CD14-positive monocyte (primary cell): Measurements from ENCODE around the gene TCHHL1. TPM values are rescaled to one million over a fixed set of nuclear protein-coding genes. Genes with fewer than 3 reads are reported as not detected.
A peak's percentile ranks its signal among the peaks of the same experiment; 100 is the strongest.

Source experiments
- DNase-seq, 3 donors: peaks; one replicate each; pipeline ENCODE4 v3.0.0-alpha.2; 2011 to 2022
- H2AFZ ChIP-seq: 2 replicates; pipeline ENCODE4 v1.6.0; 2012; ENCODE audit warnings: mild to moderate bottlenecking, low read depth, low read length, inconsistent platforms; ENCODE audit not compliant: insufficient read depth, poor library complexity, severe bottlenecking
- H3K27ac ChIP-seq, 2 donors: 1 replicate in 1 of 2; 2 replicates in 1 of 2; pipeline ENCODE4 v1.5.1; 2012 to 2013; ENCODE audit warnings: low read length in 2 of 2, control low read depth in 1 of 2, inconsistent platforms in 1 of 2, low read depth in 1 of 2, mild to moderate bottlenecking in 1 of 2
- H3K27me3 ChIP-seq, 2 donors: one replicate each; pipeline versions ENCODE4 v1.6.0 to v1.6.1; 2011 to 2013; ENCODE audit warnings: low read length in 2 of 2; ENCODE audit not compliant: control insufficient read depth in 2 of 2, insufficient read depth in 2 of 2
- H3K36me3 ChIP-seq, 2 donors: replicated peaks in 1 of 2; 1 replicate in 1 of 2; 2 replicates in 1 of 2; pipeline versions ENCODE4 v1.5.1 to v1.6.1; 2012 to 2013; ENCODE audit warnings: low read length in 2 of 2, control low read depth in 1 of 2, inconsistent platforms in 1 of 2, mild to moderate bottlenecking in 1 of 2; ENCODE audit not compliant: insufficient read depth in 2 of 2, control insufficient read depth in 1 of 2
- H3K4me1 ChIP-seq, 2 donors: 1 replicate in 1 of 2; 2 replicates in 1 of 2; pipeline versions ENCODE4 v1.5.1 to v1.6.1; 2012 to 2013; ENCODE audit warnings: low read length in 2 of 2, control low read depth in 1 of 2, inconsistent platforms in 1 of 2, mild to moderate bottlenecking in 1 of 2, moderate library complexity in 1 of 2; ENCODE audit not compliant: insufficient read depth in 2 of 2, control insufficient read depth in 1 of 2
- H3K4me2 ChIP-seq: replicated peaks from 2 replicates; pipeline ENCODE3; 2012; ENCODE audit warnings: low read length, moderate library complexity, mild to moderate bottlenecking; ENCODE audit not compliant: poor library complexity, severe bottlenecking; ENCODE audit errors: extremely low read depth
- H3K4me3 ChIP-seq, 3 experiments: fragments of 200-600 bp in 1 of 3; sonication (generic) in 1 of 3; replicated peaks in 1 of 3; 1 replicate in 2 of 3; 2 replicates in 1 of 3; pipeline ENCODE4 v1.5.1; 2011 to 2013; ENCODE audit warnings: low read length in 3 of 3, mild to moderate bottlenecking in 3 of 3, control low read depth in 2 of 3, low read depth in 2 of 3, inconsistent platforms in 1 of 3, moderate library complexity in 1 of 3
- H3K79me2 ChIP-seq: 2 replicates; pipeline ENCODE4 v1.6.0; 2012; ENCODE audit warnings: mild to moderate bottlenecking, control low read depth, inconsistent platforms, low read length, moderate library complexity; ENCODE audit not compliant: insufficient read depth
- H3K9ac ChIP-seq: 2 replicates; pipeline ENCODE4 v1.6.0; 2017; ENCODE audit warnings: low read length, mild to moderate bottlenecking; ENCODE audit not compliant: insufficient read depth, poor library complexity, severe bottlenecking
- H3K9me3 ChIP-seq, 2 donors: replicated peaks in 1 of 2; 1 replicate in 1 of 2; 2 replicates in 1 of 2; pipeline versions ENCODE4 v1.5.1 to v1.6.1; 2012 to 2013; ENCODE audit warnings: low read length in 2 of 2, control low read depth in 1 of 2; ENCODE audit not compliant: control insufficient read depth in 1 of 2, insufficient read depth in 1 of 2
- H4K20me1 ChIP-seq: 2 replicates; pipeline ENCODE4 v1.6.0; 2012; ENCODE audit warnings: mild to moderate bottlenecking, low read length, control low read depth, moderate library complexity; ENCODE audit not compliant: insufficient read depth
- H3K27ac Mint-ChIP-seq, 7 donors: one replicate each; pipeline ENCODE4 v1.8.0; 2020; ENCODE audit warnings: mild to moderate bottlenecking in 7 of 7, mixed read lengths in 7 of 7, moderate library complexity in 6 of 7, inconsistent platforms in 2 of 7
- H3K27me3 Mint-ChIP-seq, 3 donors: one replicate each; pipeline ENCODE4 v1.8.0; 2021 to 2022; ENCODE audit warnings: low read depth in 3 of 3, mild to moderate bottlenecking in 3 of 3, mixed read lengths in 3 of 3, moderate library complexity in 3 of 3, inconsistent platforms in 1 of 3
- H3K36me3 Mint-ChIP-seq, 2 donors: one replicate each; pipeline ENCODE4 v1.8.0; 2020; ENCODE audit warnings: mixed read lengths in 2 of 2, inconsistent platforms in 1 of 2, mild to moderate bottlenecking in 1 of 2
- H3K4me1 Mint-ChIP-seq: one replicate; pipeline ENCODE4 v1.8.0; 2020; ENCODE audit warnings: mild to moderate bottlenecking, mixed read lengths
- H3K4me3 Mint-ChIP-seq, 2 donors: one replicate each; pipeline ENCODE4 v1.8.0; 2020; ENCODE audit warnings: mild to moderate bottlenecking in 2 of 2, mixed read lengths in 2 of 2, moderate library complexity in 1 of 2
- H3K9me3 Mint-ChIP-seq, 7 donors: one replicate each; pipeline ENCODE4 v1.8.0; 2020 to 2022; ENCODE audit warnings: mixed read lengths in 7 of 7, mild to moderate bottlenecking in 6 of 7, moderate library complexity in 6 of 7, inconsistent platforms in 2 of 7
- WGBS: methylation state at CpG from one replicate; pipeline ENCODE4 v1.1.5; 2013; ENCODE audit warnings: missing lambda C conversion rate; ENCODE audit not compliant: insufficient coverage; 5-methylcytosine and 5-hydroxymethylcytosine counted together
- intact Hi-C, 2 donors: fragments of 100-400 bp; cut with micrococcal nuclease; formaldehyde crosslinking; loops; one replicate each; pipeline versions ENCODE4 v1.15.0 to v1.15.1; 2023
- polyA plus RNA-seq, 3 donors: library from polyadenylated mRNA; depleted of rRNA in 1 of 3; unstranded in 2 of 3; stranded (reverse) in 1 of 3; fragments of 300-500 nt in 2 of 3; fragments of >200 nt in 1 of 3; fragmentation: Illumina TruSeq in 2 of 3; gene quantifications; 1 replicate in 2 of 3; 2 replicates in 1 of 3; pipeline ENCODE4 v1.2.3, GENCODE V29; 2012 to 2021
- TF ChIP-seq, protein P1 (sequence below): fragments of 200-600 bp; IDR thresholded peaks from one replicate; pipeline ENCODE4 v1.8.0; 2022; ENCODE audit warnings: antibody characterized with exemption, mild to moderate bottlenecking

TCHHL1 gene
- polyA plus RNA-seq, 3 donors: not detected

DNA sequence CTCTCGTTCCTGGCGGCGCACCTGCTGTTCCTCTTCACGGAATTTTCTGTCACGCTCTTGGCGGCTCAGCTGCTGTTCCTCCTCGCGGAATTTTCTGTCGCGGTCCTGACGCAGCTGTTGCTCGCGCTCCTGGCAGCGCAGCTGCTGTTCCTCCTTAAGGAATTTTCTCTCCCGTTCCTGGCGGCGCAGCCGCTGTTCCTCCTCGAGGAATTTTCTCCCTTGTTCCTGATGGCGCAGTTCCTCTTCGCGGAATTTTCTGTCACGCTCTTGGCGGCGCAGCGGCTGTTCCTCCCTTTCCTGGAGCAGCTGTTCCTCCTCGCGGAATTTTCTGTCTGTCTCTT is 20.0 kb upstream of the TCHHL1 start:
- Histone ChIP-seq H3K9ac (no peak overlapping the region), H3K9me3 (peaks cover 24 to 66% of the 10 kb centered on the region in 2 donors), H3K27me3 (peaks cover 66 to 98% of the 10 kb centered on the region in 2 donors), H3K79me2 (no peaks in the 10 kb centered on the region), H3K4me3 (peak overlapping the region in 1 of 3 experiments; percentile 82), H3K4me2 (peak overlapping the region; percentile 97), H3K4me1 (peaks cover 59% of the 10 kb centered on the region in 2 donors), H2AFZ (no peak overlapping the region), H3K36me3 (no peaks in the 10 kb centered on the region), H4K20me1 (no peaks in the 10 kb centered on the region), H3K27ac (no peak overlapping the region)
- peaks cover 11 to 20% (median 12%) of the 10 kb centered on the region in 3 donors for H3K27me3 Mint-ChIP-seq
- no peak overlapping the region for H3K4me3 Mint-ChIP-seq
- TF ChIP-seq, protein P1, sequence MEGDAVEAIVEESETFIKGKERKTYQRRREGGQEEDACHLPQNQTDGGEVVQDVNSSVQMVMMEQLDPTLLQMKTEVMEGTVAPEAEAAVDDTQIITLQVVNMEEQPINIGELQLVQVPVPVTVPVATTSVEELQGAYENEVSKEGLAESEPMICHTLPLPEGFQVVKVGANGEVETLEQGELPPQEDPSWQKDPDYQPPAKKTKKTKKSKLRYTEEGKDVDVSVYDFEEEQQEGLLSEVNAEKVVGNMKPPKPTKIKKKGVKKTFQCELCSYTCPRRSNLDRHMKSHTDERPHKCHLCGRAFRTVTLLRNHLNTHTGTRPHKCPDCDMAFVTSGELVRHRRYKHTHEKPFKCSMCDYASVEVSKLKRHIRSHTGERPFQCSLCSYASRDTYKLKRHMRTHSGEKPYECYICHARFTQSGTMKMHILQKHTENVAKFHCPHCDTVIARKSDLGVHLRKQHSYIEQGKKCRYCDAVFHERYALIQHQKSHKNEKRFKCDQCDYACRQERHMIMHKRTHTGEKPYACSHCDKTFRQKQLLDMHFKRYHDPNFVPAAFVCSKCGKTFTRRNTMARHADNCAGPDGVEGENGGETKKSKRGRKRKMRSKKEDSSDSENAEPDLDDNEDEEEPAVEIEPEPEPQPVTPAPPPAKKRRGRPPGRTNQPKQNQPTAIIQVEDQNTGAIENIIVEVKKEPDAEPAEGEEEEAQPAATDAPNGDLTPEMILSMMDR: no peak
- peaks cover 2 to 3% of the 10 kb centered on the region in 2 donors for H3K36me3 Mint-ChIP-seq
- 15% methylated on average over 28 of the region's 28 CpGs for WGBS
- no peaks in the 10 kb centered on the region for H3K4me1 Mint-ChIP-seq
- no peak for DNase-seq
- H3K27ac Mint-ChIP-seq: no peak overlapping the region
- intact Hi-C loops: loop anchor here in 1 of 2 donors (1.0 to 5.0 kb wide), 2 partner anchors 8 to 53 kb away; no protein-coding TSS in a partner anchor
- H3K9me3 Mint-ChIP-seq: peaks cover 0 to 13% (median 3%) of the 10 kb centered on the region in 7 donors

DNA sequence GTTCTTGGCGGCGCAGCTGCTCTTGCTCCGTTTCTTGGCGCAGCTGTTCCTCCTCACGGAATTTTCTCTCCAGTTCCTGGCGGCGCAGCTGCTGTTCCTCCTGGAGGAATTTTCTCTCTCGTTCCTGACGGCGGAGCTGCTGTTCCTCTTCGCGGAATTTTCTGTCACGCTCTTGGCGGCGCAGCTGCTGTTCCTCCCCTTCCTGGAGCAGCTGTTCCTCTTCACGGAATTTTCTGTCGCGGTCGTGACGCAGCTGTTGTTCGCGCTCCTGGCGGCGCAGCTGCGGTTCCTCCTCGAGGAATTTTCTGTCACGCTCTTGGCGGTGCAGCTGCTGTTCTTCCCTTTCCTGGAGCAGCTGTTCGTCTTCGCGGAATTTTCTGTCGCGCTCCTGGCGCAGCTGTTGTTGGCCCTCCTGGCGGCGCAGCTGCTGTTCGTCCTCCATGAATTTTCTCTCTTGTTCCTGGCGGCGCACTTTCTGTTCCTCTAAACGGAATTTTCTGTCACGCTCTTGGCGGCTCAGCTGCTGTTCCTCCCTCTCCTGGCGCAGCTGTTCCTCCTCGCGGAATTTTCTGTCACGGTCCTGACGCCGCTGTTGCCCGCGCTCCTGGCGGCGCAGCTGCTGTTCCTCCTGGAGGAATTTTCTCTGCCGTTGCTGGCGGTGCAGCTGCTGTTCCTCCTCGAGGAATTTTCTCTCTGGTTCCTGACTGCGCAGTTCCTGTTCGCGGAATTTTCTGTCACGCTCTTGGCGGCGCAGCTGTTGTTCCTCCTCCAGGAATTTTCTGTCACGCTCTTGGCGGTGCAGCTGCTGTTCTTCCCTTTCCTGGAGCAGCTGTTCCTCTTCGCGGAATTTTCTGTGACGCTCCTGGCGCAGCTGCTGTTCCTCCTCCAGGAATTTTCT is 19.4 kb upstream of the TCHHL1 start:
- peak overlapping the region; percentile 57 for H2AFZ ChIP-seq
- no peaks in the 10 kb centered on the region for H3K79me2 ChIP-seq
- no peaks in the 10 kb centered on the region for H4K20me1 ChIP-seq
- H3K9me3 ChIP-seq: peaks cover 24 to 60% of the 10 kb centered on the region in 2 donors
- no peak overlapping the region for H3K9ac ChIP-seq
- Mint-ChIP-seq H3K4me1 (no peaks in the 10 kb centered on the region), H3K27ac (peak overlapping the region in 3 of 7 donors; percentile 10 to 27 (median 20)), H3K4me3 (no peak overlapping the region), H3K36me3 (peaks cover 2% of the 10 kb centered on the region in 2 donors), H3K27me3 (peaks cover 13 to 26% (median 15%) of the 10 kb centered on the region in 3 donors), H3K9me3 (peaks cover 0 to 7% (median 2%) of the 10 kb centered on the region in 7 donors)
- peaks cover 59% of the 10 kb centered on the region in 2 donors for H3K4me1 ChIP-seq
- peak overlapping the region; percentile 11 to 82 (median 29) for H3K4me3 ChIP-seq
- DNase-seq: peak in 2 of 3 donors; percentile 33 to 65
- TF ChIP-seq, protein P1: no peak
- 6% methylated on average over 67 of the region's 67 CpGs for WGBS
- no peak overlapping the region for H3K27ac ChIP-seq
- peak overlapping the region; percentile 97 for H3K4me2 ChIP-seq
- peaks cover 63 to 98% of the 10 kb centered on the region in 2 donors for H3K27me3 ChIP-seq
- intact Hi-C loops: loop anchor here in 1 of 2 donors (5.0 kb wide), 1 partner anchor 54 kb away; no protein-coding TSS in a partner anchor
- H3K36me3 ChIP-seq: no peaks in the 10 kb centered on the region
